Measurements from ENCODE around the gene ZIC2. TPM values are rescaled to one million over a fixed set of nuclear protein-coding genes. Genes with fewer than 3 reads are reported as not detected.

Gene ZIC2
- polyA plus RNA-seq, 4 donors: 0.04 TPM; not detected in 3

GRCh38 chr13:99990126-99990977, 8.8 kb downstream of the ZIC2 start:
- Histone ChIP-seq H3K9me3 (ENCODE audit: control insufficient read depth in 2 of 2, insufficient read depth in 1 of 2, low read depth in 1 of 2, low read length in 1 of 2) (no peaks in the 10 kb centered on the region), H3K36me3 (ENCODE audit: control insufficient read depth in 3 of 3, insufficient read depth in 2 of 3, low read depth in 1 of 3, low read length in 3 of 3) (no peaks in the 10 kb centered on the region), H3K27ac (ENCODE audit: low read depth in 1 of 3, low read length in 2 of 3) (no peak overlapping the region), H3K27me3 (ENCODE audit: control insufficient read depth in 3 of 3, insufficient read depth in 3 of 3, low read length in 3 of 3) (peaks cover 10 to 83% (median 69%) of the 10 kb centered on the region in 3 donors), H3K4me1 (ENCODE audit: control insufficient read depth in 3 of 3, insufficient read depth in 2 of 3, low read depth in 1 of 3, low read length in 2 of 3) (peaks cover 0 to 8% (median 2%) of the 10 kb centered on the region in 3 donors), H3K4me3 (ENCODE audit: low read depth in 1 of 3, low read length in 3 of 3) (no peak overlapping the region)
- FAIRE-seq: no peak
- WGBS, 3 donors: 5 to 8% (median 8%) methylated on average over 42 of the region's 42 CpGs
- peak in 1 of 2 donors; percentile 14 for DNase-seq

- H3K9me3 ChIP-seq (ENCODE audit: control insufficient read depth in 2 of 2, insufficient read depth in 1 of 2, low read depth in 1 of 2, low read length in 1 of 2): no peaks in the 10 kb centered on the region
- H3K27ac ChIP-seq (ENCODE audit: low read depth in 1 of 3, low read length in 2 of 3): no peak overlapping the region
- FAIRE-seq (no peak), DNase-seq (peak in 1 of 2 donors; percentile 6)
- peaks cover 0 to 8% (median 2%) of the 10 kb centered on the region in 3 donors for H3K4me1 ChIP-seq (ENCODE audit: control insufficient read depth in 3 of 3, insufficient read depth in 2 of 3, low read depth in 1 of 3, low read length in 2 of 3)
- peaks cover 10 to 84% (median 67%) of the 10 kb centered on the region in 3 donors for H3K27me3 ChIP-seq (ENCODE audit: control insufficient read depth in 3 of 3, insufficient read depth in 3 of 3, low read length in 3 of 3)
- H3K36me3 ChIP-seq (ENCODE audit: control insufficient read depth in 3 of 3, insufficient read depth in 2 of 3, low read depth in 1 of 3, low read length in 3 of 3): no peaks in the 10 kb centered on the region
- H3K4me3 ChIP-seq (ENCODE audit: low read depth in 1 of 3, low read length in 3 of 3): no peak overlapping the region
- 8 to 12% (median 10%) methylated on average over 30 to 35 of the region's 35 CpGs for WGBS, 3 donors
Observed at GRCh38 chr13:99991013-99991827, 9.6 kb downstream of the ZIC2 start.

GRCh38 chr13:99991828-99992775, 10.5 kb downstream of the ZIC2 start:
- H3K27ac ChIP-seq (ENCODE audit: low read depth in 1 of 3, low read length in 2 of 3): no peak overlapping the region
- DNase-seq (peak in 1 of 2 donors; percentile 16), FAIRE-seq (no peak)
- H3K4me1 ChIP-seq (ENCODE audit: control insufficient read depth in 3 of 3, insufficient read depth in 2 of 3, low read depth in 1 of 3, low read length in 2 of 3): peaks cover 0 to 8% (median 5%) of the 10 kb centered on the region in 3 donors
- WGBS, 3 donors: 7 to 11% (median 8%) methylated on average over 36 of the region's 36 CpGs
- H3K4me3 ChIP-seq (ENCODE audit: low read depth in 1 of 3, low read length in 3 of 3): no peak overlapping the region
- no peaks in the 10 kb centered on the region for H3K36me3 ChIP-seq (ENCODE audit: control insufficient read depth in 3 of 3, insufficient read depth in 2 of 3, low read depth in 1 of 3, low read length in 3 of 3)
- H3K27me3 ChIP-seq (ENCODE audit: control insufficient read depth in 3 of 3, insufficient read depth in 3 of 3, low read length in 3 of 3): peaks cover 14 to 84% (median 66%) of the 10 kb centered on the region in 3 donors
- no peaks in the 10 kb centered on the region for H3K9me3 ChIP-seq (ENCODE audit: control insufficient read depth in 2 of 2, insufficient read depth in 1 of 2, low read depth in 1 of 2, low read length in 1 of 2)

- 4 to 8% (median 8%) methylated on average over 3 of the region's 3 CpGs for WGBS, 3 donors
- Histone ChIP-seq H3K4me1 (ENCODE audit: control insufficient read depth in 3 of 3, insufficient read depth in 2 of 3, low read depth in 1 of 3, low read length in 2 of 3) (peaks cover 0 to 8% (median 8%) of the 10 kb centered on the region in 3 donors), H3K4me3 (ENCODE audit: low read depth in 1 of 3, low read length in 3 of 3) (no peak overlapping the region), H3K27me3 (ENCODE audit: control insufficient read depth in 3 of 3, insufficient read depth in 3 of 3, low read length in 3 of 3) (peaks cover 20 to 84% (median 66%) of the 10 kb centered on the region in 3 donors), H3K36me3 (ENCODE audit: control insufficient read depth in 3 of 3, insufficient read depth in 2 of 3, low read depth in 1 of 3, low read length in 3 of 3) (no peaks in the 10 kb centered on the region), H3K9me3 (ENCODE audit: control insufficient read depth in 2 of 2, insufficient read depth in 1 of 2, low read depth in 1 of 2, low read length in 1 of 2) (no peaks in the 10 kb centered on the region), H3K27ac (ENCODE audit: low read depth in 1 of 3, low read length in 2 of 3) (no peak overlapping the region)
- DNase-seq: no peak
- FAIRE-seq: no peak
Observed at GRCh38 chr13:99992949-99993351, 11.4 kb downstream of the ZIC2 start.

GRCh38 chr13:99993660-99994637, 12.4 kb downstream of the ZIC2 start:
- no peak for FAIRE-seq
- H3K27me3 ChIP-seq (ENCODE audit: control insufficient read depth in 3 of 3, insufficient read depth in 3 of 3, low read length in 3 of 3): peaks cover 20 to 84% (median 67%) of the 10 kb centered on the region in 3 donors
- WGBS, 3 donors: 9 to 11% (median 11%) methylated on average over 9 of the region's 9 CpGs
- no peaks in the 10 kb centered on the region for H3K36me3 ChIP-seq (ENCODE audit: control insufficient read depth in 3 of 3, insufficient read depth in 2 of 3, low read depth in 1 of 3, low read length in 3 of 3)
- H3K4me1 ChIP-seq (ENCODE audit: control insufficient read depth in 3 of 3, insufficient read depth in 2 of 3, low read depth in 1 of 3, low read length in 2 of 3): peaks cover 0 to 8% (median 6%) of the 10 kb centered on the region in 3 donors
- DNase-seq: peak in 1 of 2 donors; percentile 19
- H3K27ac ChIP-seq (ENCODE audit: low read depth in 1 of 3, low read length in 2 of 3): no peak overlapping the region
- H3K9me3 ChIP-seq (ENCODE audit: control insufficient read depth in 2 of 2, insufficient read depth in 1 of 2, low read depth in 1 of 2, low read length in 1 of 2): no peaks in the 10 kb centered on the region
- H3K4me3 ChIP-seq (ENCODE audit: low read depth in 1 of 3, low read length in 3 of 3): no peak overlapping the region

GRCh38 chr13:99994638-99995020, 13.0 kb downstream of the ZIC2 start:
- Histone ChIP-seq H3K9me3 (ENCODE audit: control insufficient read depth in 2 of 2, insufficient read depth in 1 of 2, low read depth in 1 of 2, low read length in 1 of 2) (no peaks in the 10 kb centered on the region), H3K36me3 (ENCODE audit: control insufficient read depth in 3 of 3, insufficient read depth in 2 of 3, low read depth in 1 of 3, low read length in 3 of 3) (no peaks in the 10 kb centered on the region), H3K4me3 (ENCODE audit: low read depth in 1 of 3, low read length in 3 of 3) (no peak overlapping the region), H3K4me1 (ENCODE audit: control insufficient read depth in 3 of 3, insufficient read depth in 2 of 3, low read depth in 1 of 3, low read length in 2 of 3) (peaks cover 0 to 8% (median 1%) of the 10 kb centered on the region in 3 donors), H3K27ac (ENCODE audit: low read depth in 1 of 3, low read length in 2 of 3) (no peak overlapping the region), H3K27me3 (ENCODE audit: control insufficient read depth in 3 of 3, insufficient read depth in 3 of 3, low read length in 3 of 3) (peaks cover 18 to 82% (median 61%) of the 10 kb centered on the region in 3 donors)
- WGBS, 3 donors: 12 to 33% (median 20%) methylated on average over 1 of the region's 1 CpG
- FAIRE-seq (no peak), DNase-seq (no peak)

- FAIRE-seq (no peak), DNase-seq (peak in 1 of 2 donors; percentile 25)
- Histone ChIP-seq H3K4me3 (ENCODE audit: low read depth in 1 of 3, low read length in 3 of 3) (no peak overlapping the region), H3K4me1 (ENCODE audit: control insufficient read depth in 3 of 3, insufficient read depth in 2 of 3, low read depth in 1 of 3, low read length in 2 of 3) (peaks cover 0 to 6% (median 0%) of the 10 kb centered on the region in 3 donors), H3K27me3 (ENCODE audit: control insufficient read depth in 3 of 3, insufficient read depth in 3 of 3, low read length in 3 of 3) (peaks cover 16 to 81% (median 60%) of the 10 kb centered on the region in 3 donors), H3K9me3 (ENCODE audit: control insufficient read depth in 2 of 2, insufficient read depth in 1 of 2, low read depth in 1 of 2, low read length in 1 of 2) (no peaks in the 10 kb centered on the region), H3K36me3 (ENCODE audit: control insufficient read depth in 3 of 3, insufficient read depth in 2 of 3, low read depth in 1 of 3, low read length in 3 of 3) (no peaks in the 10 kb centered on the region), H3K27ac (ENCODE audit: low read depth in 1 of 3, low read length in 2 of 3) (no peak overlapping the region)
- 15 to 30% (median 22%) methylated on average over 3 of the region's 3 CpGs for WGBS, 3 donors
Observed at GRCh38 chr13:99995104-99995588, 13.6 kb downstream of the ZIC2 start.

Data from small intestine (tissue), 7 donors.